NCI-H2107 treated with DMSO at 0.1 percent for 48 hours (cell line): ENCODE measurements around the gene DMKN.
"Not testable (repeated sequence)": the region's sequence is repeated elsewhere in the genome, so short reads cannot be mapped to it uniquely, and the experiment has no call there.

ENCODE experiments used
- DNase-seq: peaks from one replicate; lab custom pipeline; 2025; ENCODE audit not compliant: unreplicated experiment; lab: John Stamatoyannopoulos, UW

The DMKN gene

GRCh38 chr19:35497406-35497805, 16.0 kb downstream of the DMKN start:
- DNase-seq, result no peak

GRCh38 chr19:35495107-35496064, 18.1 kb downstream of the DMKN start:
- DNase-seq, result no peak

- DNase-seq, result no peak
Observed at GRCh38 chr19:35493971-35494370, 19.5 kb downstream of the DMKN start.

GRCh38 chr19:35491836-35492360, 21.6 kb downstream of the DMKN start:
- DNase-seq, result no peak

- DNase-seq, result no peak
Observed at GRCh38 chr19:35490364-35490763, 23.1 kb downstream of the DMKN start, which contains the start of gene KRTDAP. Gene KRTDAP (minus strand): TSS chr19:35490464. CDS start chr19:35490442, 22 bp downstream.

GRCh38 chr19:35488677-35489076, 24.8 kb downstream of the DMKN start:
- no peak for DNase-seq

GRCh38 chr19:35487656-35488182, 25.7 kb downstream of the DMKN start:
- DNase-seq, result no peak

GRCh38 chr19:35486268-35486708, 27.2 kb downstream of the DMKN start:
- DNase-seq, result no peak

GRCh38 chr19:35484252-35485036, 29.0 kb downstream of the DMKN start:
- DNase-seq, result no peak

GRCh38 chr19:35483089-35483488, 30.4 kb downstream of the DMKN start:
- no peak for DNase-seq

GRCh38 chr19:35478794-35479677, 34.4 kb downstream of the DMKN start:
- peak; percentile 34 for DNase-seq

- no peak for DNase-seq
Observed at GRCh38 chr19:35476149-35476548, 37.3 kb downstream of the DMKN start.

GRCh38 chr19:35474594-35474993, 38.9 kb downstream of the DMKN start:
- DNase-seq, result not testable (repeated sequence)

- DNase-seq, result no peak
Observed at GRCh38 chr19:35474104-35474503, 39.3 kb downstream of the DMKN start.

- DNase-seq, result no peak
Observed at GRCh38 chr19:35471946-35472345, 41.5 kb downstream of the DMKN start.

GRCh38 chr19:35471075-35471474, 42.4 kb downstream of the DMKN start:
- DNase-seq, result not testable (repeated sequence)

GRCh38 chr19:35470128-35470527, 43.3 kb downstream of the DMKN start:
- no peak for DNase-seq

- DNase-seq, result peak; percentile 3
Observed at GRCh38 chr19:35468637-35469036, 44.8 kb downstream of the DMKN start.

GRCh38 chr19:35466259-35466658, 47.2 kb downstream of the DMKN start:
- no peak for DNase-seq

- not testable (repeated sequence) for DNase-seq
Observed at GRCh38 chr19:35462956-35463355, 50.5 kb downstream of the DMKN start.
